ENCODE measurements around the gene PDK2. TPM values are rescaled to one million over a fixed set of nuclear protein-coding genes. Genes with fewer than 3 reads are reported as not detected.

PDK2 gene
- total RNA-seq, 1 donor from 2014 or later = 12.6 TPM

- Histone ChIP-seq H3K79me2 (ENCODE audit: low read depth) (peaks cover 15% of the 10 kb centered on the region), H3K27ac (no peak within 1 kb of the TSS), H3K4me2 (peak within 1 kb of the TSS; percentile 92), H3K9ac (no peak within 1 kb of the TSS), H3K9me3 (ENCODE audit: low read depth) (no peaks in the 10 kb centered on the region), H2AFZ (replicated peaks) (peak within 1 kb of the TSS; percentile 72), H3K27me3 (no peaks in the 10 kb centered on the region), H3K36me3 (no peaks in the 10 kb centered on the region), H3K4me1 (peaks cover 19% of the 10 kb centered on the region), H3F3A (ENCODE audit: low read depth) (peaks cover 31% of the 10 kb centered on the region), H4K20me1 (ENCODE audit: low read depth) (peaks cover 3% of the 10 kb centered on the region), H3K4me3 (peak within 1 kb of the TSS; percentile 86)
- Mint-ChIP-seq H3K4me1 (peaks cover 42% of the 10 kb centered on the region), H3K27ac (peak within 1 kb of the TSS; percentile 81), H3K36me3 (peaks cover 5% of the 10 kb centered on the region), H3K4me3 (peak within 1 kb of the TSS; percentile 96), H3K9me3 (no peaks in the 10 kb centered on the region), H3K27me3 (ENCODE audit: insufficient read depth, low read depth) (peaks cover 10% of the 10 kb centered on the region)
- TF ChIP-seq, protein P1, sequence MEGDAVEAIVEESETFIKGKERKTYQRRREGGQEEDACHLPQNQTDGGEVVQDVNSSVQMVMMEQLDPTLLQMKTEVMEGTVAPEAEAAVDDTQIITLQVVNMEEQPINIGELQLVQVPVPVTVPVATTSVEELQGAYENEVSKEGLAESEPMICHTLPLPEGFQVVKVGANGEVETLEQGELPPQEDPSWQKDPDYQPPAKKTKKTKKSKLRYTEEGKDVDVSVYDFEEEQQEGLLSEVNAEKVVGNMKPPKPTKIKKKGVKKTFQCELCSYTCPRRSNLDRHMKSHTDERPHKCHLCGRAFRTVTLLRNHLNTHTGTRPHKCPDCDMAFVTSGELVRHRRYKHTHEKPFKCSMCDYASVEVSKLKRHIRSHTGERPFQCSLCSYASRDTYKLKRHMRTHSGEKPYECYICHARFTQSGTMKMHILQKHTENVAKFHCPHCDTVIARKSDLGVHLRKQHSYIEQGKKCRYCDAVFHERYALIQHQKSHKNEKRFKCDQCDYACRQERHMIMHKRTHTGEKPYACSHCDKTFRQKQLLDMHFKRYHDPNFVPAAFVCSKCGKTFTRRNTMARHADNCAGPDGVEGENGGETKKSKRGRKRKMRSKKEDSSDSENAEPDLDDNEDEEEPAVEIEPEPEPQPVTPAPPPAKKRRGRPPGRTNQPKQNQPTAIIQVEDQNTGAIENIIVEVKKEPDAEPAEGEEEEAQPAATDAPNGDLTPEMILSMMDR (IDR thresholded peaks at IDR 0.05) = no peak
- TF ChIP-seq EZH2 (IDR thresholded peaks at IDR 0.05) (no peak), EZH2phosphoT487 (IDR thresholded peaks at IDR 0.05) (no peak)
- DNase-seq (ENCODE audit: low spot score) = peak; percentile 83
Observed at GRCh38 chr17:50129728-50130558, 34.8 kb downstream of the PDK2 start, which contains the start of gene SAMD14. Gene SAMD14 (minus strand): TSS chr17:50130160. CDS start chr17:50124959, 5,201 bp downstream.

DNA sequence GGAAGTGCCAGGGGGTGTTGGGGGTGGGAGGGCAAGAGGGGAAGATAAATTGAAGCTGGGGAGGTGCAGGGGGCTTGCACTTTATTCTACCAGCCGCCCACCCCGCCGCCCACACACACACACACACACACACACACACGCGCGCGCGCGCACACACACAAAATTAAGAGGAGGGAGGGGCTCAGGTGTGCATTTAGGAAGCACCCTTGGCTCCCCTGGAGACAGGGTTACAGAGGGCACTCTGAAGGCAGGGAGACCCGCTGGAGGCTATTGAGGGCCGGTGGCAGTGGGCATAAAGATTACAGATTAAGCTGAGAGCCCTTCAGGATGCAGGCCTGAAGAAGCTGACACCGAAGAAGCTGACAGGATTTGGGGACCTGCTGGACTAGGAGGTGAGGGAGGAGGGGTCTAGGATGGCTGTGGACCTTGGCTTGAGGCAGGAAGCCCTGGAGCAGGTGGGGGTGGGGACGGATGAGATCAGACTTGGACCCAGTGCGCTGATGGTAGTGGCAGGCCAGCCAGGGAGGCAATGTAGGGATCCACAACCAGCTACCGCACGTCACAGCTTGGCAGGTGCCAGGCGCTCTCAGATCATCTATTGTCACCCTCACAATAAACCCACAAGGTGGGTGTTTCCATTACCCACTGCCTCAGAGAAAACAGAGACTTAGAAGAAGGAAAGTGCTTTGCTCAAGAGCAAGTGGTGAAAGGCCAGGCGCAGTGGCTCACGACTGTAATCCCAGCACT is 35.6 kb downstream of the PDK2 start:
- H2AFZ ChIP-seq (replicated peaks) = no peak overlapping the region
- no peaks in the 10 kb centered on the region for H3K27me3 ChIP-seq
- TF ChIP-seq, protein P1 (IDR thresholded peaks at IDR 0.05) = no peak
- TF ChIP-seq EZH2phosphoT487 (IDR thresholded peaks at IDR 0.05) (no peak), EZH2 (IDR thresholded peaks at IDR 0.05) (no peak)
- peaks cover 3% of the 10 kb centered on the region for H4K20me1 ChIP-seq (ENCODE audit: low read depth)
- Mint-ChIP-seq H3K9me3 (no peaks in the 10 kb centered on the region), H3K27me3 (ENCODE audit: insufficient read depth, low read depth) (peaks cover 7% of the 10 kb centered on the region), H3K27ac (peak overlapping the region; percentile 78), H3K36me3 (peaks cover 4% of the 10 kb centered on the region), H3K4me1 (peaks cover 35% of the 10 kb centered on the region), H3K4me3 (peak overlapping the region; percentile 83)
- H3K36me3 ChIP-seq = no peaks in the 10 kb centered on the region
- peak overlapping the region; percentile 92 for H3K4me2 ChIP-seq
- DNase-seq (ENCODE audit: low spot score) = peak; percentile 37
- peaks cover 15% of the 10 kb centered on the region for H3K79me2 ChIP-seq (ENCODE audit: low read depth)
- H3K9ac ChIP-seq = no peak overlapping the region
- no peak overlapping the region for H3K27ac ChIP-seq
- H3K9me3 ChIP-seq (ENCODE audit: low read depth) = no peaks in the 10 kb centered on the region
- H3K4me1 ChIP-seq = peaks cover 19% of the 10 kb centered on the region
- H3F3A ChIP-seq (ENCODE audit: low read depth) = peaks cover 28% of the 10 kb centered on the region
- peak overlapping the region; percentile 86 for H3K4me3 ChIP-seq

GRCh38 chr17:50132104-50132794 is 37.1 kb downstream of the PDK2 start:
- no peak for TF ChIP-seq EZH2 (IDR thresholded peaks at IDR 0.05)
- no peak for TF ChIP-seq EZH2phosphoT487 (IDR thresholded peaks at IDR 0.05)
- TF ChIP-seq, protein P1 (IDR thresholded peaks at IDR 0.05) = no peak
- peak overlapping the region; percentile 21 for H3K4me3 Mint-ChIP-seq
- H3K9me3 Mint-ChIP-seq = no peaks in the 10 kb centered on the region
- Histone ChIP-seq H3K79me2 (ENCODE audit: low read depth) (peaks cover 12% of the 10 kb centered on the region), H3K4me2 (no peak overlapping the region), H3K9ac (no peak overlapping the region), H3K27me3 (no peaks in the 10 kb centered on the region), H2AFZ (replicated peaks) (no peak overlapping the region), H3K9me3 (ENCODE audit: low read depth) (no peaks in the 10 kb centered on the region), H3K27ac (no peak overlapping the region), H3K4me3 (no peak overlapping the region), H4K20me1 (ENCODE audit: low read depth) (peaks cover 3% of the 10 kb centered on the region), H3F3A (ENCODE audit: low read depth) (peaks cover 28% of the 10 kb centered on the region), H3K4me1 (peaks cover 19% of the 10 kb centered on the region), H3K36me3 (no peaks in the 10 kb centered on the region)
- peaks cover 11% of the 10 kb centered on the region for H3K36me3 Mint-ChIP-seq
- peaks cover 33% of the 10 kb centered on the region for H3K4me1 Mint-ChIP-seq
- no peak for DNase-seq (ENCODE audit: low spot score)
- peaks cover 10% of the 10 kb centered on the region for H3K27me3 Mint-ChIP-seq (ENCODE audit: insufficient read depth, low read depth)
- H3K27ac Mint-ChIP-seq = no peak overlapping the region

Measured in neural progenitor cell (in vitro differentiated cells).